COLO668 (cell line): ENCODE measurements around the gene TSEN34.
"Not testable (repeated sequence)": the region's sequence is repeated elsewhere in the genome, so short reads cannot be mapped to it uniquely, and the experiment has no call there.

Experiments
- DNase-seq: peaks from one replicate; lab custom pipeline; 2025; ENCODE audit not compliant: unreplicated experiment; lab: John Stamatoyannopoulos, UW

The TSEN34 gene

DNA sequence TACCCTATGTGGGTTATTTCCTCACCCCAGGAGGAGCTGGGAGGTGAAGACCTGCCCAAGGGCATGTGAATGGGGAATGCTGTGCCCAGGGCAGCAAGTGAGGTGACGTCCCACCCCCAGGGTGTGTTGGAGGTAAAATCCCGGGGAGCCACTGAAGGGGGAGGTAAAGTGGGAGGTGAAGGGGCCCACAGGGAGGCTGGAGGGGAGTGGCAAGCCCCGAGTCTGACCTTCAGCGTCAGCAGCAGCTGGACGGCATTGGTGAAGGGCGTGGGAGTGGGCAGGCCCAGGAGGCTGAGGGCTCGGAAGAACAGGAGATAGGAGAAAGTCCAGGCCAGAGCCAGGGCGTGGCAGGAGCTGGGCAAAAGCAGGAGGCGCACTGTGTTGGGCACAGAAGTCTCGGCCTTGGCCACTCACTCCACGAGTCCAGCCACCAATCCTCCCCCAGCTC, 4.2 kb upstream of the TSEN34 start:
- no peak for DNase-seq

GRCh38 chr19:54188215-54188871, 2.8 kb upstream of the TSEN34 start:
- no peak for DNase-seq

- peak; percentile 91 for DNase-seq
Measured at GRCh38 chr19:54189145-54189734, 1.9 kb upstream of the TSEN34 start, which contains the start of gene MBOAT7. TSS of gene MBOAT7 (minus strand) at chr19:54189580. CDS start at chr19:54188508, 1,072 bp downstream.

DNA sequence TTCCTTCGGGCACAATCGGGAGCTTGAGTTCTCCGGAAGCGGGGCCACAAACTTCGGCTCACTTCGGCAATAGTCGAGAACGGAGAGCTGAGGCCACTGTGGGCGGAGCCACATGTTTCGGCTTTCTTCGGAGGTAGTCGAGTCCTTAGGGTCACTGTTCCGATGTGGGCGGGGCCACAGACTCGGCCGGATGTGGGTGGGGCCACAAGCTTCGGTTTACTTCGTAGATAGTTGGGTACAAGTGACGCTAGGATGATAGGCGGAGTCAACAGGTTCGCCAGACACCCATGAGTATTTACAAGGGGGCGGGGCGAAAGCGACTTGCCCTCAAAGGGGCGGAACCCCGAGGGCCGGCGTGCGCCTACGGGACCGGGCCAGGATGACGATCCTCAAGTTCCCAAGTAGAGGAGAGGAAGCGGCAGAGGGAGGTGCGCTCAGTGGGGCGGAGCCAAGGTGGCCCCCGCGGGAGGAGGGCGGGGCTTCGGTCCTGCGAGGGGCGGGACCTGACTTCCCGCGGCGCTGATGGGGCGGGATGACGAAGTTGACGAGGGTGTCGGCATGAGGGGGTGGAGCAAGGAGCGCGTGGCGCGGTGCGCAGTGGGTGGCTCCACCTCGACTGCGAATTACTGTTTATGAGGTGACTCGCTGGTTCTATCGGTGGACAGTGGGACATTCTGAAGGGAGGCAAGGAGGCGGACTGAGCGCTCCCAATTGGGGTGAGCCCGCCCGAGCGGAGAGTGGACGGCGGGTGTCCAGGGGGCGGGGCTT, 1.2 kb upstream of the TSEN34 start:
- DNase-seq = peak; percentile 99

GRCh38 chr19:54190503-54191010, 551 bp upstream of the TSEN34 start:
- peak; percentile 98 for DNase-seq

GRCh38 chr19:54191811-54192453, 824 bp downstream of the TSEN34 start:
- DNase-seq = peak; percentile 25

DNA sequence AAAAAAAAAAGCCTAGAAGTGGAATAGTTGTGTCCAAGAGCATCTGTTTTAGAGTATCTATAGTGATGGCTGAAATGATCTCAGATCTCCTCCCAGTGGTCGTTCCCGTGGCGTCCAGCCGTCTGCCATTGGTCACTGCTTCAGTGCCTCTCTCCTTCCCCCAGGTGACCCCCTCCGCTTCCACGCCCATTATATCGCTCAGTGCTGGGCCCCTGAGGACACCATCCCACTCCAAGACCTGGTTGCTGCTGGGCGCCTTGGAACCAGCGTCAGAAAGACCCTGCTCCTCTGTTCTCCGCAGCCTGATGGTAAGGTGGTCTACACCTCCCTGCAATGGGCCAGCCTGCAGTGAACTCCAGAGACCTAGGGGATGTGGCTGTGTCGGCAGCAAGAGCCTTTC, 1.9 kb downstream of the TSEN34 start:
- DNase-seq = no peak

GRCh38 chr19:54194463-54194862, 3.4 kb downstream of the TSEN34 start:
- DNase-seq = not testable (repeated sequence)

- no peak for DNase-seq
Measured at GRCh38 chr19:54196536-54196935, 5.4 kb downstream of the TSEN34 start.

DNA sequence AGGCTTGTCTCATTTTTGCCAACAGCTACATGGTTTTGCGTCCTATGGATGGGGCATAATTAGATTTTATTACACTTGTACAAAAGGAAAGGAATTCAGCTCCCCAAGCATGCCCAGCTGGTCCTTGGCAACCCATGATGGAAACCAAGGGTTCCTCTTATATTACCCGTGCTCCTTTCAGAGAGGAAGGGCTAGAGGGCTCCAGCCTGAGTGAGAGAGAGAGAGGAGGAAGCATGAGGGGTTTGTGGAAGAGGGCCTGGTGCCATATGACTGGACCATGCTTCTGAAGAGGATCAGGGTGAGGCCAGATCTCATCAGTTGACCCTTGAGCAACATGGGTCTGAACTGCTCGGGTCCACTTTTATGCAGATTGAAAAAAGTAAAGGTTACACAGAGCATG, 6.0 kb downstream of the TSEN34 start:
- no peak for DNase-seq

- DNase-seq = no peak
Measured at GRCh38 chr19:54199401-54199800, 8.3 kb downstream of the TSEN34 start.

DNA sequence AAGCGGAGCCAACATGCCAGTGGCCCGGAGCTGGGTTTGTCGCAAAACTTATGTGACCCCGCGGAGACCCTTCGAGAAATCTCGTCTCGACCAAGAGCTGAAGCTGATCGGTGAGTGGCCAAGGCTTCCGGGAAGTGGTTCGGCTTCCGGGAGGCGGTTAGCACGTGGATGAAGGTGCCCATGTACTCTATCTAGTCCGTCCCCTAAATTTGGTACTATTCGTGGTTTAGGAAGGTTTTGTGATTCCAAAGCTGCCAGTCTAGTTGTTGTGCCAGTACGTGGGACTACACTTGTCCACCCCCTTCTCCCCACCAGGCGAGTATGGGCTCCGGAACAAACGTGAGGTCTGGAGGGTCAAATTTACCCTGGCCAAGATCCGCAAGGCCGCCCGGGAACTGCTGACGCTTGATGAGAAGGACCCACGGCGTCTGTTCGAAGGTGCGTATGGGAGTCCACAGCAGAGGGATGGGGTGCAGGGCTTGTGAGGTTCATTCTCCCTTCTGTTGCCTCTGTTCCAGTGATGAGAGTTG, 10.1 kb downstream of the TSEN34 start:
- no peak for DNase-seq

- DNase-seq = no peak
Measured at GRCh38 chr19:54201980-54202379, 10.9 kb downstream of the TSEN34 start.

DNA sequence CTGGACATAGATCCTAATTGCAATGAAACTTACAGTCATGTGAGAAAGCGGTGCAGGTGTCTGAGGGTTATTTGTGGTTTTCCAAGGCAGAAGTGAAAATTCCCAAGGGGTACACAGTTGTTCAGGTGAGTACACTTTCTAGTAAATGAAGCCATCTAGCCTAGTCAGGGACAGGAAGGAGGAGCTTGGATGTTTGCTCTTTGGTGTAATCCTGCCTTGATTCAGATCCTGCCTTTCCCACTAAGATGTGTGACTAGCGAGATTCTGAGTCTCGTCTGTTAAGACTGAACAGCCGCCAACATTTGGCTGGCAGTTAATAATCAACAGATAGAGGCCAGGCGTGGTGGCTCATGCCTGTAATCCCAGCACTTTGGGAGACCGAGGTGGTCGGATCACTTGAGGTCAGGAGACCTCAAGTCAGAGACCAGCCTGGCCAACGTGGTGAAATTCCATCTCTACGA, 12.1 kb downstream of the TSEN34 start:
- no peak for DNase-seq

DNA sequence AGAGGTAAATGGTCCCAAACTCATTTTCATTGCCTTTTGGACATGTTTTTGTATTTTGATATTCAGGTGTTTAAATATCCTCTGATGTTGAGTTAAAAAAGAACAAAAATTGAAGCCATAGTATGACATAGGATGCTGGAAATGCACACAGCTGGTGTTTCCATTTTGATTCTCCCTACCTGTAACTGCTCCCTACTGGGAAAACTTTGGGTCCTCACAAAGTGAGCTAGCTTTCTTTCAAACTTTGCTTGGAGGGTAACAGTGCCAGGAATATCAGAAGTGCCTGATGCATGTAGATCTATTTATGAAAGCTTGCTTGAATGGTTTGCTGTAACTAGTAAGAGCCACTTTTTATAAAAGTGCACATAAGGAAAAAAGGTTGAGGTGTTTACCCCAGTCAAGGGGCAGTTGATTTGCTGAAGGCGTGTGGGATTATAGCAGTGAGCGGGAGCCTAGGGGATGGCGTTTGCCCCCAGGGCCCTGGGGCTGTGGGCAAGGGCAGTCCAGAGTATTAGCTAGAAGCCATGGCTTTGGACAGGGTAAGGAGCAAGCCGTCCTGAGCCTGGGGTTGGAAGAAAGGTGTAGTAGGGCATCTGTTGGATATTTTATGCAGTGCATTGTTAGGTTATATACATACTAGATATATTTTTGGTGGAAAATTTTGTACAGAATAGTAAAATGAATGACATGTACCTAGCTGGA, 13.8 kb downstream of the TSEN34 start:
- no peak for DNase-seq

- DNase-seq = no peak
Measured at GRCh38 chr19:54206030-54206830, 15.1 kb downstream of the TSEN34 start.

DNA sequence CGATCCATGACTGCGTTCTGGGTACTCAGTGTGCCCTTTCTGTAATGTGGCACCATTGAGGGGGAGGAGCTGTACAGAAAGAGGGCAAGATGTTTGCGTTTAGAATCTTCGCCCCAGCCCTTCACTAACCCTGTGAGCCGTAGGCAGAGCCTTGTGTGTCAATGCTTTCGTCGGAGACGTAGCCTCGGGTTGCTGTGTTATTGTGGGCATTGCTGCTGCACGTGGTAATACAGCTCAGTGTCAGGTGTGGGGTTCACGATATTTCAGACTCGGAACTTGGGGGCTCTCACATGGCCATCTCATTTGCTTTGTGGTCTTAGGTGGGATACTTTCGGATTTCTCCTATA, 15.7 kb downstream of the TSEN34 start:
- no peak for DNase-seq

DNA sequence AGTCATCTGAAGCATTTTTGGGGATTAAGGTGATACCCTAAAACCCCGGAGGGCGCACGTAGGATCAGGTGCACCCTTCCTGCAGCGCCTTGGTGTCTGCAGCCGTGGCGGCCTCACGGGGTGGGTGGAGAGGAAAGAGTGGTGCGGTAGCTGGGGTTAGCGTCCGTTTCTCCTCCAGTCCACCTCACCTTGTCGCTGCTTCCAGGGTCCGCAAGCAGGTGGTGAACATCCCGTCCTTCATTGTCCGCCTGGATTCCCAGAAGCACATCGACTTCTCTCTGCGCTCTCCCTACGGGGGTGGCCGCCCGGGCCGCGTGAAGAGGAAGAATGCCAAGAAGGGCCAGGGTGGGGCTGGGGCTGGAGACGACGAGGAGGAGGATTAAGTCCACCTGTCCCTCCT, 16.1 kb downstream of the TSEN34 start:
- DNase-seq = not testable (repeated sequence)

- DNase-seq = no peak
Measured at GRCh38 chr19:54207676-54207982, 16.5 kb downstream of the TSEN34 start.
